Measurements from ENCODE around the gene LCE1D. TPM values are rescaled to one million over a fixed set of nuclear protein-coding genes. Genes with fewer than 3 reads are reported as not detected.

LCE1D gene
- total RNA-seq, 1 experiment from 2014 or later = not detected

- no peak overlapping the region for H3K27ac ChIP-seq (ENCODE audit: insufficient read length, low read depth, low read length)
- H3K9me3 ChIP-seq (ENCODE audit: control insufficient read depth, low read depth, low read length) = peaks cover 45% of the 10 kb centered on the region
- no peaks in the 10 kb centered on the region for H4K20me1 ChIP-seq (ENCODE audit: control insufficient read depth, insufficient read depth, insufficient read length)
- Mint-ChIP-seq H3K27me3 (ENCODE audit: low read depth) (no peaks in the 10 kb centered on the region), H3K4me3 (no peak overlapping the region), H3K36me3 (ENCODE audit: insufficient read depth in 1 of 3, low read depth in 3 of 3) (peaks cover 0 to 16% (median 0%) of the 10 kb centered on the region in 3 experiments; a peak in 5 of 7 replicates), H3K27ac (no peak overlapping the region), H3K9me3 (peaks cover 73 to 74% of the 10 kb centered on the region in 2 experiments), H3K4me1 (no peaks in the 10 kb centered on the region)
- H2BK20ac ChIP-seq (ENCODE audit: low read depth, low read length, poor library complexity, severe bottlenecking) = no peak overlapping the region
- H3K56ac ChIP-seq (ENCODE audit: insufficient read length, low read depth, low read length) = no peak overlapping the region
- H4K5ac ChIP-seq (ENCODE audit: insufficient read length, low read depth, low read length) = no peak overlapping the region
- H3K4ac ChIP-seq (ENCODE audit: low read depth, low read length) = no peak overlapping the region
- no peak overlapping the region for H3K9ac ChIP-seq (ENCODE audit: extremely low read depth, insufficient read length, low read length)
- no peak overlapping the region for H3K18ac ChIP-seq (ENCODE audit: insufficient read length, low read depth, low read length)
- no peaks in the 10 kb centered on the region for H3K79me1 ChIP-seq (ENCODE audit: insufficient read depth, low read depth, low read length, poor library complexity, severe bottlenecking)
- H4K91ac ChIP-seq (ENCODE audit: insufficient read length, low read depth, low read length) = no peak overlapping the region
- no peak overlapping the region for H3K4me2 ChIP-seq (ENCODE audit: insufficient read depth, insufficient read length, low read length)
- no peak overlapping the region for H3T11ph ChIP-seq (ENCODE audit: low read length)
- no peak overlapping the region for H2BK12ac ChIP-seq (ENCODE audit: insufficient read length, low read depth, low read length)
- H3K23ac ChIP-seq (ENCODE audit: insufficient read length, low read depth, low read length) = no peak overlapping the region
- WGBS (ENCODE audit: extremely low coverage, insufficient read length, low lambda C conversion rate) = no CpG with 5 or more reads among the region's 2 CpGs
- H2AK5ac ChIP-seq (ENCODE audit: insufficient read length, low read length) = no peak overlapping the region
- H4K8ac ChIP-seq (replicated peaks; ENCODE audit: insufficient read length, low read depth, low read length) = no peak overlapping the region
- no peaks in the 10 kb centered on the region for H3K79me2 ChIP-seq (ENCODE audit: insufficient read depth, low read length)
- no peak overlapping the region for H2BK15ac ChIP-seq (ENCODE audit: low read depth, low read length)
- TF ChIP-seq, protein P1, sequence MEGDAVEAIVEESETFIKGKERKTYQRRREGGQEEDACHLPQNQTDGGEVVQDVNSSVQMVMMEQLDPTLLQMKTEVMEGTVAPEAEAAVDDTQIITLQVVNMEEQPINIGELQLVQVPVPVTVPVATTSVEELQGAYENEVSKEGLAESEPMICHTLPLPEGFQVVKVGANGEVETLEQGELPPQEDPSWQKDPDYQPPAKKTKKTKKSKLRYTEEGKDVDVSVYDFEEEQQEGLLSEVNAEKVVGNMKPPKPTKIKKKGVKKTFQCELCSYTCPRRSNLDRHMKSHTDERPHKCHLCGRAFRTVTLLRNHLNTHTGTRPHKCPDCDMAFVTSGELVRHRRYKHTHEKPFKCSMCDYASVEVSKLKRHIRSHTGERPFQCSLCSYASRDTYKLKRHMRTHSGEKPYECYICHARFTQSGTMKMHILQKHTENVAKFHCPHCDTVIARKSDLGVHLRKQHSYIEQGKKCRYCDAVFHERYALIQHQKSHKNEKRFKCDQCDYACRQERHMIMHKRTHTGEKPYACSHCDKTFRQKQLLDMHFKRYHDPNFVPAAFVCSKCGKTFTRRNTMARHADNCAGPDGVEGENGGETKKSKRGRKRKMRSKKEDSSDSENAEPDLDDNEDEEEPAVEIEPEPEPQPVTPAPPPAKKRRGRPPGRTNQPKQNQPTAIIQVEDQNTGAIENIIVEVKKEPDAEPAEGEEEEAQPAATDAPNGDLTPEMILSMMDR (conservative IDR thresholded peaks at IDR 0.05) = no peak
- DNase-seq = no peak
- no peaks in the 10 kb centered on the region for H3K27me3 ChIP-seq (ENCODE audit: insufficient read depth, low read length)
- no peak overlapping the region for H2BK120ac ChIP-seq (ENCODE audit: low read depth, low read length, poor library complexity, severe bottlenecking)
- no peak overlapping the region for H2AFZ ChIP-seq (ENCODE audit: low read length)
- H3K4me1 ChIP-seq (ENCODE audit: insufficient read depth, low read length) = no peaks in the 10 kb centered on the region
- no peak overlapping the region for H3K14ac ChIP-seq (ENCODE audit: insufficient read depth, low read length)
- H3K23me2 ChIP-seq (ENCODE audit: insufficient read length, low read depth, low read length, poor library complexity, severe bottlenecking) = no peaks in the 10 kb centered on the region
- H2BK5ac ChIP-seq (ENCODE audit: insufficient read length, low read length) = no peak overlapping the region
Measured at GRCh38 chr1:152836870-152837269, 40.3 kb downstream of the LCE1D start.
